HL-60/S4 (cell line): ENCODE data around the gene HSPA12B.

Experiments used
- in situ Hi-C: fragments of 300-500 bp; cut with MboI; formaldehyde crosslinking; loops from 2 replicates; pipeline ENCODE4 v1.14.3; 2022; ENCODE audit warnings: low sequenced_read_pairs

Gene HSPA12B

DNA sequence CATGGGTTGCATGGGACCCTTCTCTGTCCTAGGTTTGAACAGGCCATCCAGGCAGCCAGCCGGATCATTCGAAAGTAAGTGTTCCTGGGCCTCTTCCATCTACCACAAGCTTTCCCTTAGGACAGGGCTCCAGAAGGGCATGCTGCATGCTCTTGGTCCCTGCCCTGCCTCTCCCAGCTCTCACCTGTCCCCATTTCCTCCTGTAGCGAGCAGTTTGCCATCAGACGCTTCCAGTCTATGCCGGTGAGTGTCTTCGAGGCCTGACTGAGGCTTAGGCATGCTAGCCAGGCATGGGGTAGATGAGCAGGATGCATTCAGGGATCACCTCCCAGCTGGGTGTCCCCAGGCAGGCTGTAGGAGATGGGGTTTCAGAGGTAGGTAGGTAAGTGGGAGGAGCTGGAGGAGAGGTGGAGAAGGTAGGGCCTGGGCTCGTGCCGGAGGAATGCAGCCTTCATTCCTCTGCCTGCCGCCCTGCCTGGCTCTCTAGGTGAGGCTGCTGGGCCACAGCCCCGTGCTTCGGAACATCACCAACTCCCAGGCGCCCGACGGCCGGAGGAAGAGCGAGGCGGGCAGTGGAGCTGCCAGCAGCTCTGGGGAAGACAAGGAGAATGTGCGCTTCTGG is 67.9 kb downstream of the HSPA12B start:
- in situ Hi-C loops: no loop called here

DNA sequence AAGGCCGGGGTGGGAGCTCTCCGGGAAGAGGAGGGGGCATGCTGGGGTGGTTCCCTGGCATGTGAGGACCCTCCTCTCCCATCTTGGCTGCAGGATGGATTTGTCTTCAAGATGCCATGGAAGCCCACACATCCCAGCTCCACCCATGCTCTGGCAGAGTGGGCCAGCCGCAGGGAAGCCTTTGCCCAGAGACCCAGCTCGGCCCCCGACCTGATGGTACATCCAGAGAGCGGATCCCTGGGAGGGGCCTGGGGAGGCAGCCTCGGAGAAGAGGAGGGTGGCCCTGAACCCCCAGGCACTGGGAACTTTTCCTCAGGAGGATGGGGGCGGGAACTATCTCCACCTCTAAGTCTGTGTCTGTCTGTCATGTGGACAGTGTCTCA is 68.4 kb downstream of the HSPA12B start:
- in situ Hi-C loops: no loop called here

DNA sequence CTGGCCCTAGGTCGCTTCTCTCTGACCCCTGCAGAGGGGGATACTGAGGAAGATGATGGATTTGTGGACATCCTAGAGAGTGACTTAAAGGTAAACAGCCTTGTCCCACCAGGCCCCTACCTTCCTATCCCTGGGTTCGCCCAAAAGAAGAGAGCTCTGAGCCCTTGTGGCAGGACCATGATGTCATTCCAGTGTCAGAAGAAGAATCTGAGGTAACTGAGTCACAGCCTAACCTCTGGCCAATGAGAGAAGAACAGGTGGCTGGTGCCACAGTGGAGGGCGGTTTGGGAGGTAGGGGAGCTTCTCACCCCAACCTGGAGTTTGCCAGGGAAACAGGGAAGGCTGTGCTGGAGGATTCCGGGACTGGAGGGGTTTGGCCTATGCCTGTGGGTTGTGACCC is 68.8 kb downstream of the HSPA12B start:
- in situ Hi-C loops: no loop called here

DNA sequence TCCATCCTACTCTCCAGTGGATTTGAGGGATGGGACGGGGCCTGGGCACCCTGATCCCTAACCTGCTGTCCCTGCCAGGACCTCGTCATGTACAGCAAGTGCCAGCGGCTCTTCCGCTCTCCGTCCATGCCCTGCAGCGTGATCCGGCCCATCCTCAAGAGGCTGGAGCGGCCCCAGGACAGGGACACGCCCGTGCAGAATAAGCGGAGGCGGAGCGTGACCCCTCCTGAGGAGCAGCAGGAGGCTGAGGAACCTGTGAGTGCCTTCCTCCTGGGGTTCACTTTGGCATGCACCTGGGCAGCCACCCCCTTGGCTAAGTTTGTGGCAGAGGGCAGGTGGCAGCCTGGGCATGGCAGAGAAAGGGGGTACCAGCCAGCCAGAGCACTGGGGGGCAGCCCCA is 69.4 kb downstream of the HSPA12B start:
- in situ Hi-C loops: no loop called here
